Heart right ventricle (tissue), 16 donors: ENCODE measurements around the gene NDUFB4. TPM values are rescaled to one million over a fixed set of nuclear protein-coding genes. Genes with fewer than 3 reads are reported as not detected.
A peak's percentile ranks its signal among the peaks of the same experiment; 100 is the strongest.

Experiments used
- ATAC-seq, 8 donors: fragments of 200-7000 bp; cut with Tn5 transposase; one replicate each; pipeline ENCODE4 v1.9.1; 2020; ENCODE audit warnings: mild to moderate bottlenecking in 8 of 8, moderate library complexity in 8 of 8, moderate number of reproducible peaks in 1 of 8
- DNase-seq, 2 donors: peaks; one replicate each; pipeline ENCODE4 v3.0.0-alpha.2; 2020
- H3K27ac ChIP-seq, 10 donors: fragments of 200-600 bp; sonication (generic) in 2 of 10; one replicate each; pipeline versions ENCODE4 v1.5.0 to v1.8.0; 2020 to 2022; ENCODE audit warnings: mild to moderate bottlenecking in 3 of 10
- H3K27me3 ChIP-seq, 7 donors: fragments of 200-600 bp; one replicate each; pipeline ENCODE4 v1.8.0; 2021 to 2022; ENCODE audit warnings: mild to moderate bottlenecking in 2 of 7
- H3K36me3 ChIP-seq, 9 donors: fragments of 200-600 bp; sonication (generic) in 1 of 9; one replicate each; pipeline versions ENCODE4 v1.5.0 to v1.8.0; 2020 to 2022; ENCODE audit warnings: mild to moderate bottlenecking in 2 of 9
- H3K4me1 ChIP-seq, 9 donors: fragments of 200-600 bp; sonication (generic) in 1 of 9; one replicate each; pipeline versions ENCODE4 v1.5.0 to v1.8.0; 2020 to 2022; ENCODE audit warnings: mild to moderate bottlenecking in 4 of 9
- H3K4me3 ChIP-seq, 10 donors: fragments of 200-600 bp; sonication (generic) in 2 of 10; one replicate each; pipeline versions ENCODE4 v1.5.0 to v1.8.0; 2020 to 2022; ENCODE audit warnings: mild to moderate bottlenecking in 7 of 10, moderate library complexity in 2 of 10
- H3K9me3 ChIP-seq, 11 donors: fragments of 200-600 bp in 10 of 11; sonication (generic) in 2 of 11; one replicate each; pipeline versions ENCODE4 v1.5.0 to v1.8.0; 2013 to 2022; ENCODE audit warnings: mild to moderate bottlenecking in 2 of 11, control low read depth in 1 of 11, moderate library complexity in 1 of 11
- CTCF ChIP-seq, 9 donors: fragments of 200-600 bp; sonication (generic) in 2 of 9; IDR thresholded peaks; one replicate each; pipeline versions ENCODE4 v1.5.0 to v1.8.0; 2021 to 2022; ENCODE audit warnings: antibody characterized with exemption in 9 of 9, mild to moderate bottlenecking in 5 of 9, moderate library complexity in 1 of 9
- WGBS, 2 donors: extraction: QIAGEN DNeasy Blood & Tissue Kit; methylation state at CpG; one replicate each; pipeline ENCODE4 v1.1.7; 2013; ENCODE audit warnings: inconsistent platforms in 1 of 2; 5-methylcytosine and 5-hydroxymethylcytosine counted together
- intact Hi-C, 10 donors: fragments of 100-400 bp; cut with DNase I; formaldehyde crosslinking; loops; one replicate each; pipeline versions ENCODE4 v1.11.1 to v1.14.2; 2022
- polyA plus RNA-seq, 2 donors: library from polyadenylated mRNA; stranded (reverse); fragments of 200-250 nt; gene quantifications; one replicate each; pipeline ENCODE4 v1.2.3, GENCODE V29; 2013
- total RNA-seq, 10 donors: library from RNA; stranded (reverse); fragmentation: NEBNext Ultra II Directional in 3 of 10; extraction: Animal tissue kit (Norgen Biotek cat#: 25700) in 3 of 10; gene quantifications; one replicate each; pipeline versions ENCODE4 v1.2.1 to v1.2.4, GENCODE V29; 2021 to 2023
- donor health status: Arrhythmogenic right ventricular cardiomyopathy.
- donor health status: ischemic (EF 13 %, LVEDD 7.1; RV severe dilation, severe dysfunction).
- donor health status: healthy with polysubstance abuse.
- donor health status: DM: no; HTN: yes; CAD: no.
- donor health status: DM: no; HTN: no; CAD: no.
- donor health status: ischemic (EF 25% LVEDD 6.9; RV normal size, moderate dysfunction).
- donor health status: ischemic (EF 25% LVEDD 5.7; RV mildly dilated, moderate dysfunction).
- donor health status: healthy.
- donor health status: DM: yes; HTN: yes; CAD: no.
- donor health status: Ischemic cardiomyopathy.
- donor health status: ischemic (EF 35%, LVEDD 5.7; RV mildly dilated, moderate dysfunction).
- donor health status: nonischemic (EF 11% LVEDD 7.7; RV severe dilation, severe dysfunction).
- donor health status: DM: yes; HTN: yes; CAD: no.
- donor health status: PGD.
- donor health status: ischemic (EF 29% LVEDD 5.4; RV normal size, mild dysfunction).
- donor health status: nonischemic (EF 23%, LVEDD 6.1; RV moderate dilation, normal function).

NDUFB4 gene
- total and polyA plus RNA-seq, 12 donors = 347 to 581 (median 543) TPM

GRCh38 chr3:120595788-120596115 lies 384 bp upstream of the NDUFB4 start:
- no peak for TF ChIP-seq CTCF (IDR thresholded peaks at IDR 0.05)
- 2 to 3% methylated on average over 4 of the region's 4 CpGs for WGBS, 2 donors
- Histone ChIP-seq H3K27ac (peak overlapping the region in 9 of 10 donors; percentile 82 to 99 (median 96)), H3K9me3 (no peaks in the 10 kb centered on the region), H3K4me1 (peaks cover 9 to 46% (median 34%) of the 10 kb centered on the region in 9 donors), H3K4me3 (peak overlapping the region in 9 of 10 donors; percentile 55 to 99 (median 91)), H3K27me3 (no peaks in the 10 kb centered on the region), H3K36me3 (peaks cover 0 to 35% (median 5%) of the 10 kb centered on the region in 9 donors)
- DNase-seq (no peak), ATAC-seq (no peak)
- intact Hi-C loops = loop anchor here in 6 of 10 donors (1.0 to 5.0 kb wide), 3 partner anchors 35 to 147 kb away; partner anchors contain the start of genes GTF2E1 (in 5 of the 6) and RABL3 (in 5 of the 6)

- Histone ChIP-seq H3K27ac (peak overlapping the region; percentile 82 to 99 (median 95)), H3K36me3 (peaks cover 0 to 46% (median 13%) of the 10 kb centered on the region in 9 donors), H3K4me3 (peak overlapping the region; percentile 55 to 99 (median 91)), H3K4me1 (peaks cover 9 to 55% (median 42%) of the 10 kb centered on the region in 9 donors), H3K27me3 (no peaks in the 10 kb centered on the region), H3K9me3 (no peaks in the 10 kb centered on the region)
- 12 to 16% methylated on average over 3 of the region's 3 CpGs for WGBS, 2 donors
- no peak for ATAC-seq
- TF ChIP-seq CTCF (IDR thresholded peaks at IDR 0.05) = no peak
- intact Hi-C loops = loop anchor here in 6 of 10 donors (1.0 to 5.0 kb wide), 3 partner anchors 36 to 145 kb away; partner anchors contain the start of genes GTF2E1 (in 5 of the 6) and RABL3 (in 5 of the 6)
- DNase-seq = no peak
Measured at GRCh38 chr3:120596853-120597223, 702 bp downstream of the NDUFB4 start.

- intact Hi-C loops = loop anchor here in 5 of 10 donors (2.0 to 5.0 kb wide), 2 partner anchors 37 to 145 kb away; partner anchors contain the start of genes GTF2E1 (in 4 of the 5) and RABL3 (in 4 of the 5)
- no peaks in the 10 kb centered on the region for H3K27me3 ChIP-seq
- H3K9me3 ChIP-seq = no peaks in the 10 kb centered on the region
- WGBS, 2 donors = 28 to 30% methylated on average over 1 of the region's 1 CpG
- peaks cover 9 to 55% (median 42%) of the 10 kb centered on the region in 9 donors for H3K4me1 ChIP-seq
- no peak for ATAC-seq
- TF ChIP-seq CTCF (IDR thresholded peaks at IDR 0.05) = no peak
- DNase-seq = no peak
- peak overlapping the region in 8 of 10 donors; percentile 71 to 99 (median 94) for H3K27ac ChIP-seq
- peak overlapping the region in 9 of 10 donors; percentile 55 to 99 (median 91) for H3K4me3 ChIP-seq
- H3K36me3 ChIP-seq = peaks cover 0 to 53% (median 20%) of the 10 kb centered on the region in 9 donors
Measured at GRCh38 chr3:120597445-120598049, 1.4 kb downstream of the NDUFB4 start.

GRCh38 chr3:120599211-120599610 lies 3.1 kb downstream of the NDUFB4 start:
- peak overlapping the region in 2 of 10 donors; percentile 11 to 27 for H3K4me3 ChIP-seq
- H3K9me3 ChIP-seq = no peaks in the 10 kb centered on the region
- intact Hi-C loops = loop anchor here in 4 of 10 donors (5.0 kb wide), 1 partner anchor 143 kb away; the partner anchor contains the start of genes GTF2E1 (in 4 of the 4) and RABL3 (in 4 of the 4)
- peaks cover 9 to 55% (median 42%) of the 10 kb centered on the region in 9 donors for H3K4me1 ChIP-seq
- ATAC-seq (no peak), DNase-seq (no peak)
- H3K27me3 ChIP-seq = no peaks in the 10 kb centered on the region
- H3K27ac ChIP-seq = peak overlapping the region in 7 of 10 donors; percentile 7 to 97 (median 62)
- WGBS, 2 donors = 45 to 56% methylated on average over 3 of the region's 3 CpGs
- H3K36me3 ChIP-seq = peaks cover 0 to 67% (median 20%) of the 10 kb centered on the region in 9 donors
- no peak for TF ChIP-seq CTCF (IDR thresholded peaks at IDR 0.05)
